Activated naive CD8-positive, alpha-beta T cell (primary cell): ENCODE results near the gene C20orf202.

Experiments used
- H3K27ac Mint-ChIP-seq: one replicate; pipeline ENCODE4 v1.8.0; 2021; ENCODE audit warnings: mixed read lengths
- H3K27me3 Mint-ChIP-seq: one replicate; pipeline ENCODE4 v1.8.0; 2021; ENCODE audit warnings: mixed read lengths
- H3K36me3 Mint-ChIP-seq: one replicate; pipeline ENCODE4 v1.8.0; 2021; ENCODE audit warnings: mixed read lengths
- H3K4me1 Mint-ChIP-seq: one replicate; pipeline ENCODE4 v1.8.0; 2021; ENCODE audit warnings: low read depth, mixed read lengths
- H3K4me3 Mint-ChIP-seq: one replicate; pipeline ENCODE4 v1.8.0; 2021; ENCODE audit warnings: mild to moderate bottlenecking, mixed read lengths
- H3K9me3 Mint-ChIP-seq: one replicate; pipeline ENCODE4 v1.8.0; 2021; ENCODE audit warnings: low read depth, mixed read lengths

C20orf202 gene

DNA sequence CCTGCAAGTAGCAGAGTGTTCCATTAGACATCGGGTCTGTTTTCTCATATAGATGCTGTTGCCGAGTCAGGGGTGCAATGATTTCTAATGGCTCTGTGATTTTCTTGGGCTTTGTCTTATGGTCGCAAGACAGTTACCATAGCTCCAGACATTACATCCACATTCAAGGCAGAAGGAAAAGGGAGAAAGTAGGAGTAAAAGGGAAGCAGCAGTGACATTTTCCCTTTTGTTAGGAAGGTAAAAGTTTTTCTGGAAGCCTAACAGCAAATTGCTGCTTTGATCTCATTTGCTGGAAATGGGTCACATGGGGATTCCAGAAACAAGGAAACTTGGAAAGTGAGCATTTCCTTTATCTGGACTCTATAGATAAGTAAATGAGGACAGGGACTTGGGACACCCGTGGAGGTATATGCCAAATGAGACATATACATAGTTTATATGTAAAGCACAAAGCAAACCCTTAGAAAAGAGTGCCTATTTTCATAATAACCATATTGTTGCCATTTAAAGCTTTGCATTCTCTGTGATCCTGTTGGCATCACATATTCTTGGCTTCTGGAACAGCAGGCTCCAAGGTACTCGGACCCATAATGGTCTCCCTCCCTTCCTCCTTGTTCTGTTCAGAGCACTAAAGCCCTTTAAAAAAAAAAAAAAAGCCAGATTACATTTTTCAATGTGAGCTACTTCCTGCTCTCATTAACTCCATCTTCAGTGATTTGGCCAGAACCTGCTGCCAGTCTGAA, at the start of gene C20orf202:
Gene C20orf202 (plus strand): TSS at position 693 of the 743 bp plus-strand sequence. CDS start 132 bp downstream, outside the sequence.
- H3K4me1 Mint-ChIP-seq, result peaks cover 8% of the 10 kb centered on the region
- no peak within 1 kb of the TSS for H3K27ac Mint-ChIP-seq
- no peaks in the 10 kb centered on the region for H3K9me3 Mint-ChIP-seq
- no peak within 1 kb of the TSS for H3K4me3 Mint-ChIP-seq
- no peaks in the 10 kb centered on the region for H3K27me3 Mint-ChIP-seq
- H3K36me3 Mint-ChIP-seq, result no peaks in the 10 kb centered on the region

DNA sequence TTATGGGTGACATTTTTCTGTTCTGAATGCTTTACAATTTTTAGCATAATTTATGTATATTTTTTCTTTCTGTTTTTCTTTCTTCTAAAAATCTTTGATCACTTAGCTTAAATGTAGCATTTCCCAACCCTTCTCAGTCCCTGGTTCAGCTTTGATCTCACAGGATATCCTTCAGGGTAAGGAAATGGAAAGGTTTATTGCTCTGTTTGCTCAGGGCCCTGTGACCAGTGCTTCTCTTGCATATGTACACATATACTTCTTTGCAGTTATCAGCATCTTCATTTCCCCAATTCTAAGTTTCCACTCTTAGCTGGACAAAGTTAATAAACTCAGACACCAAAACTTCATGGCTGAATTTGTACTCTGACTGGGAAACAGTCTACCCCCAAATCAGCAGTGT, 49.0 kb upstream of the C20orf202 start:
- peaks cover 42% of the 10 kb centered on the region for H3K36me3 Mint-ChIP-seq
- H3K27ac Mint-ChIP-seq, result no peak overlapping the region
- peaks cover 7% of the 10 kb centered on the region for H3K9me3 Mint-ChIP-seq
- H3K4me1 Mint-ChIP-seq, result peaks cover 14% of the 10 kb centered on the region
- no peaks in the 10 kb centered on the region for H3K27me3 Mint-ChIP-seq
- H3K4me3 Mint-ChIP-seq, result no peak overlapping the region

DNA sequence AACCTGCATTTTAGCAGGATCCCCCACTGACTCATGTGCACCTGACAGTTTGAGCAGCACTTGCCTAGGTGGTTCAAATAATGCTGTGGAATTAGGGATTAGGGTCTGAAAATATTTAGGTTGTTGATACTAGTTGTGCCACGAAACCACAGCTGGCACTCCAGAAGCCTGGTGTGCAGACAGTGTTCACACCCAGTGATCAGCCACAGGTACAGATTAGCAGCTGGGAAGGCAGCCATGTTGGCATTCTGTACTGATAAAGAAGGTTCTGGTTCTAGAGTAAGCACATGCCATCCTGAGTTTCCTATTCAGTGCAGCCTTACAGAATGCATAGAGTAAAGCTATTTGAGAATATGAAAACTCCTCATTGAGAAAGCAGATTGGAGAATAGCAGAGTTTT, 48.6 kb upstream of the C20orf202 start:
- H3K9me3 Mint-ChIP-seq, result peaks cover 7% of the 10 kb centered on the region
- peaks cover 14% of the 10 kb centered on the region for H3K4me1 Mint-ChIP-seq
- H3K4me3 Mint-ChIP-seq, result no peak overlapping the region
- peaks cover 42% of the 10 kb centered on the region for H3K36me3 Mint-ChIP-seq
- no peak overlapping the region for H3K27ac Mint-ChIP-seq
- H3K27me3 Mint-ChIP-seq, result no peaks in the 10 kb centered on the region

DNA sequence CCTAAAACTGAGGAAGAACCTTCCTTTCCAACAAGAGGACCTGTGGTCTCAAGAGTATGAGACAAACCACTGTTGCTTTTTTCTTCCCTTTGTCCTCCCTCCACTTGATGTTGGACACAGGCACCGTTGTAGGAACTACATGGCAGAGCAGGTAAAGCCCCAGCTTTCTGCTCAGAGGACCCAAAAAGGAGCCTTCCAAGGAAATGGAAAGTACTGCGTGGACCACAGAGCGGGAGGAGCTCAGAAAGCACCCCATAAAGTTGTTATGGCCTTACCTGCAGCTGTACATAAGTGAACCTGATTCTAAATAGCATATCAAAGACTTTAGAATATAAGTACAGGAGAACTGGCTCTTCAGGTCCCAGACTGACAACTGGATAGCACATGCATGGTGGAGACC, 47.9 kb upstream of the C20orf202 start:
- peaks cover 13% of the 10 kb centered on the region for H3K4me1 Mint-ChIP-seq
- H3K27ac Mint-ChIP-seq, result no peak overlapping the region
- H3K9me3 Mint-ChIP-seq, result peaks cover 7% of the 10 kb centered on the region

DNA sequence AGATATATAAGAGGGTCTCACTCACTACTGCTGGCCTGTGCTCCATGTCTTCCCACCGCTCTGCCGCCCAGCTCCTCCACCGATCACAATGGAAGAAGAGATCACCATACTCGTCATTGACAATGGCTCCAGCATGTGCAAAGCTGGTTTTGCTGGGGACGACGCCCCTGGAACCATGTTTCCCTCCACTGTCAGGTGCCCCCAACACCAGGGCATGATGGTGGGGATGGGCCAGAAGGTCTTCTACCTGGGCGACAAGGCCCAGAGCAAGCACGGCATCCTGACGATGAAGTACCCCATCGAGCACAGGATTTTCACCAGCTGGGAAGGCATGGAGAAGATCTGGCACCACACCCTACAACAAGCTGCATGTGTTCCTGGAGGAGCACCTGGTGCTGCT, 42.8 kb upstream of the C20orf202 start:
- Mint-ChIP-seq H3K27me3 (no peaks in the 10 kb centered on the region), H3K36me3 (peaks cover 27% of the 10 kb centered on the region), H3K4me3 (no peak overlapping the region), H3K9me3 (peaks cover 7% of the 10 kb centered on the region), H3K4me1 (no peaks in the 10 kb centered on the region), H3K27ac (no peak overlapping the region)

More for the DNA sequence above, 47.9 kb upstream of the C20orf202 start:
- H3K27me3 Mint-ChIP-seq, result no peaks in the 10 kb centered on the region
- peaks cover 45% of the 10 kb centered on the region for H3K36me3 Mint-ChIP-seq
- H3K4me3 Mint-ChIP-seq, result no peak overlapping the region

DNA sequence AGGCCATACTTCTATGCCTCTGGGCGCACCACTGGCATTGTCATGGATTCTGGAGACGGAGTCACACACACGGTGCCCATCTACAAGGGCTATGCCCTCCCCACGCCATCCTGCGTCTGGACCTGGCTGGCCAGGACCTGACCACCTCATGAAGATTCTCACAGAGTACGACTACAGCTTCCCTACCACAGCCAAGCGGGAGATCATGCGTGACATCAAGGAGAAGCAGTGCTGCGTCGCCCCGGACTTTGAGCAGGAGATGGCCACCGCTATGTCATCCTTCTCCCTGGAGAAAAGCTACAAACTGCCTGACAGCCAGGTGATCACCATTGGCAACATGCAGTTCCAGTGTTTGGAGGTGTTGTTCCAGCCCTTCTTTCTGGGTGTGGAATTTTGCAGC, 42.3 kb upstream of the C20orf202 start:
- Mint-ChIP-seq H3K36me3 (peaks cover 23% of the 10 kb centered on the region), H3K4me1 (no peaks in the 10 kb centered on the region), H3K27me3 (no peaks in the 10 kb centered on the region), H3K27ac (no peak overlapping the region), H3K4me3 (no peak overlapping the region), H3K9me3 (peaks cover 5% of the 10 kb centered on the region)

DNA sequence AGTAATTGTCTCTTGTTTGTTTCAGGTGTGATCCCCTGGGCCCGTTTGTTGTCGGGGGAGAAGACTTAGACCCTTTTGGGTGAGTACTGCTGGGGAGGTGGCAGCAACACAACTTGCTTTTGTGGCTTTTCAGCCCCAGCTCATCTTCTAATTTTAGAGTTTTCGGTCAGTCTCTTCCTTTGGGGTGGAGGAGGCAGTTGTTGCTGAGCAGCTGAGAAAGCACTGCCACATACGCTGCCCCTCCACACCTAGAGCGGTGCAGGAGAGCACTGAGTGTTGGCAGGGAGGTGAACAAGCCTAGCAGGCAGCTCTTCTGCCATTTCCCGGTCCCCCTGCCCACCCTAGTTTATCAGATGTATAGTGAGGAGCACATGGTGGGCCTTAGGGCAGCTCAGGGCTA, 40.1 kb upstream of the C20orf202 start:
- H3K27me3 Mint-ChIP-seq, result no peaks in the 10 kb centered on the region
- no peaks in the 10 kb centered on the region for H3K4me1 Mint-ChIP-seq
- no peak overlapping the region for H3K27ac Mint-ChIP-seq
- H3K4me3 Mint-ChIP-seq, result no peak overlapping the region
- H3K36me3 Mint-ChIP-seq, result peaks cover 19% of the 10 kb centered on the region
- H3K9me3 Mint-ChIP-seq, result no peaks in the 10 kb centered on the region

DNA sequence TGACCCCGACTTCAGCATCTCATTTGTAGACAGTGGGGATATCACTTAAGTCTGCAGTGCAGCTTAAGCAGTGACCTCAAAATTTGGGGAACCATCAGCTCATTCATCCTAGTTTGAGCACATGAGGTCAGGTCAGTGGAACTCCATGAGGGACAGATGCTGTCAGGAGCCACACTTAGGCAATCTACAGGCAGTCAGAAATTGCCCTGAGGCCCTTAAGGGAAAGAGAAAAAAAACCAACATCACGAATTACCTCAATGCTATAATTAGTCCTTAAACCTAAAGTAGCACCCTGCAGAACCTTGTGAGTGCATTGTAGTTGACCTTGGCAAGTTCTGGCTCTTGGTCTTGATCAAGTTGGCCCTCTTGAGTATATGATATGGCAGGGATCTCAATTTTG, 39.6 kb upstream of the C20orf202 start:
- no peaks in the 10 kb centered on the region for H3K9me3 Mint-ChIP-seq
- peaks cover 23% of the 10 kb centered on the region for H3K36me3 Mint-ChIP-seq
- no peak overlapping the region for H3K4me3 Mint-ChIP-seq
- H3K27ac Mint-ChIP-seq, result no peak overlapping the region
- no peaks in the 10 kb centered on the region for H3K27me3 Mint-ChIP-seq
- no peaks in the 10 kb centered on the region for H3K4me1 Mint-ChIP-seq

DNA sequence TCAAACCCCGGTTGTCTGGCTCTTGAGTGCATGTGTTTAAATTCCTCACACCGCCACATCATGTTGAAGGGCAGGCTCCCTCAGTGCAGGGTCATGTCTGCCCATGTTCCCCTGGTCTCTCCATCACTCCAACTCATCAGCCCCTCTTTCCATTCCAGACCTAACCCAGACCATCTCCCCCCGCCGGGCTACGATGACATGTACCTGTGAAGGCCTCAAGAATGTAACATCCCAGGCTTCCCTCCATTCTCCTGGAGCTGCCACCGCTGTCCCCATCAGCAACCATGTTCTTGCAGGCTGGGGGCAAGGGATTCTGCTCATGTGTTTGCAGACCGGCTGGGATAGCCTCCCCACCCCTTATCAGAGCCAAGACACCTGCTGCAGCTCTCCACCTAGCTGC, 38.4 kb upstream of the C20orf202 start:
- Mint-ChIP-seq H3K4me1 (no peaks in the 10 kb centered on the region), H3K27me3 (no peaks in the 10 kb centered on the region), H3K4me3 (no peak overlapping the region), H3K36me3 (peaks cover 26% of the 10 kb centered on the region), H3K27ac (no peak overlapping the region), H3K9me3 (no peaks in the 10 kb centered on the region)

DNA sequence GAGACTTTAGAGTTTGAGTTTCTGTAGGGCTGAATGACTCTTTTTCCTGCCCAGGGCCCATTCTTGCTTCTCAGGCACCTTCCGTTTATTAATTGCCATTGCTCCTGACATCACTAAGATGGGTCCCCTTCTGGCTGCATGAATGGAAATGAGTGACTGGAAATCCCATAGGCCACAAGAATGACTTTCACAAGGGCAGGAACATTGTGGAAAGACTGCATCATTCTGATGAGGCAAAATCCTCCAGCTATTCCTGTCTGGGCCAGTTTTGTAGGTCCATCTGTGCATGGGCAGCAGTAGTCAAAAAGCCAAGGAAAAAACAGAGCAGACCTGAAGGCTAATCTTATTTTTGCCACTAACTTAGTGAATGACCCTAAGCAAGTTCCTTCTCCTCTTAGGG, 37.7 kb upstream of the C20orf202 start:
- no peak overlapping the region for H3K27ac Mint-ChIP-seq
- H3K36me3 Mint-ChIP-seq, result peaks cover 29% of the 10 kb centered on the region

DNA sequence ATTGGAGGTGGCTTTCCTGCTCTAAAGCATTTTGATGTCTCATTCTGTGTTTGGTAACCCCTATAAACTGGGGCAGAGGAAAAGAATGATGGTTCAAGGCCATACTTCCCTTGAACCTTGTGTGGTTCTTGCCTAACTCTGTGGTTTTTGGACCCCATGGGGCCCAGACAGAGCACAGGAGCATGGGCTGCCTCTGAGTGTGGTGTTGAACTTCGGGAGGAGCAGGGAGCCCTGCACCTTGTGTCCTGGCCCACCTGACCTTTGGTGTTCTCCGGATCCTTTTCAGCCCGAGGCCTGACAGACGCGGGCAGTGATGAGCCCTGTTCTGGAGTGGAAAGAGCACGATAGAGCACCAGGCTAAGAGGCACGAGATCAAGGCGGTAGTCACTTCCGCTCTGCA, 37.3 kb upstream of the C20orf202 start:
- Mint-ChIP-seq H3K4me1 (no peaks in the 10 kb centered on the region), H3K9me3 (no peaks in the 10 kb centered on the region), H3K4me3 (no peak overlapping the region), H3K36me3 (peaks cover 31% of the 10 kb centered on the region), H3K27ac (no peak overlapping the region), H3K27me3 (no peaks in the 10 kb centered on the region)

More for the DNA sequence above, 37.7 kb upstream of the C20orf202 start:
- H3K9me3 Mint-ChIP-seq, result no peaks in the 10 kb centered on the region
- H3K4me1 Mint-ChIP-seq, result no peaks in the 10 kb centered on the region
- H3K27me3 Mint-ChIP-seq, result no peaks in the 10 kb centered on the region
- H3K4me3 Mint-ChIP-seq, result no peak overlapping the region

DNA sequence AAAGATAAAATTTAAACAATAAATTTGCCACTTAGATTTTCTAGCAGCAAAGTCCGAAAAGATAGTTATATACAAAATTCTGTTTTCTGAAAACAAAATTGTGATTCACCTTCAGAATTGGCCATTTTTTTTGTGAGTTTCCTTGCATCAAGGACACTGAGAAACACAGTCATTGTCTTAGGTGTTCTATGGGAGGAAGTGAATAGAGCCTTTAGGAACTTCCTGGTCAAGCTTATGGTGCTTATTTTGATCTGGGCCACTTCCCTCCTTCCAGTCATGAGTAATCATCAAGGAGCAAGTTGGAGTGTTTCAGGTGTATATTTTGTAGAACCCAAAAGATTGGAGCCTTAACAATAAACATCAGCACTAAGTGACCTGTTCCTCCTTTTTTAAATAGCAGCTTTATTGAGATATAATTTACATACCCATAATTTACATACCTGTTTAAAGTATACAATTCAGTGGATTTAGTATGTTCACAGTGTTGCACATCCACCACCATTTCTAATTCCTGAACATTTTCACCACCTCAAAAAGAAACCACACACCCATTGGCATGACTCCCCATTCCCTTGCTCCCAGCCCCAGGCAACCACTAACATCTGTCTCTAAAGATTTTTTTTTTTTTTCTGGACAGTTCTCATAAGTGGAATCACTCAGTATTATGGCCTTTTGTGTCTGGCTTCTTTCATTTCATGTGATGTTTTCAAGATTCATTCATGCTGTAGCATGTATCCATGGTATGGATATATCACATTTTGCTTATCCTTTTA, 36.1 kb upstream of the C20orf202 start:
- H3K9me3 Mint-ChIP-seq, result no peaks in the 10 kb centered on the region
- H3K36me3 Mint-ChIP-seq, result peaks cover 32% of the 10 kb centered on the region

DNA sequence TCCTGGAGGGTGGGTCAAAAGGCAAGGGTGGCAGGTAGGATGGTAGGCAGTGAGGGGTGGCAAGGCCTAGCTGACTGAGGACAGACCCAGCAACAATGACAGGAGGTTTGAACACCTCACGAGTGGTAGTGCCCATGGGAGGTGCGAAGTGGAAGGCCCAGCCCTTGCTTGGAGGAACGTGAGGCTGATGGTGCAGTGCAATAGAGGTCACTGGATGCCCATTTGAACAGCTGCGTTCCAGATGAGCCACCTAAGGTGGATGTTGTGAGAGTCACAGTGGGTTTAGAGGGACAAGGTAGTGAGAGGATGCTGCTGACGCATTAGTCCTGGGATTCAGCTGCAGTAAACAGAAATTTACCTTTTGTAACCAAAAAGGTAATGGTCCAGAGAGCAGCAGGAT, 34.0 kb upstream of the C20orf202 start:
- no peak overlapping the region for H3K27ac Mint-ChIP-seq
- no peaks in the 10 kb centered on the region for H3K27me3 Mint-ChIP-seq
- H3K4me1 Mint-ChIP-seq, result no peaks in the 10 kb centered on the region

More for the DNA sequence above, 36.1 kb upstream of the C20orf202 start:
- Mint-ChIP-seq H3K4me3 (no peak overlapping the region), H3K4me1 (no peaks in the 10 kb centered on the region), H3K27me3 (no peaks in the 10 kb centered on the region), H3K27ac (no peak overlapping the region)

DNA sequence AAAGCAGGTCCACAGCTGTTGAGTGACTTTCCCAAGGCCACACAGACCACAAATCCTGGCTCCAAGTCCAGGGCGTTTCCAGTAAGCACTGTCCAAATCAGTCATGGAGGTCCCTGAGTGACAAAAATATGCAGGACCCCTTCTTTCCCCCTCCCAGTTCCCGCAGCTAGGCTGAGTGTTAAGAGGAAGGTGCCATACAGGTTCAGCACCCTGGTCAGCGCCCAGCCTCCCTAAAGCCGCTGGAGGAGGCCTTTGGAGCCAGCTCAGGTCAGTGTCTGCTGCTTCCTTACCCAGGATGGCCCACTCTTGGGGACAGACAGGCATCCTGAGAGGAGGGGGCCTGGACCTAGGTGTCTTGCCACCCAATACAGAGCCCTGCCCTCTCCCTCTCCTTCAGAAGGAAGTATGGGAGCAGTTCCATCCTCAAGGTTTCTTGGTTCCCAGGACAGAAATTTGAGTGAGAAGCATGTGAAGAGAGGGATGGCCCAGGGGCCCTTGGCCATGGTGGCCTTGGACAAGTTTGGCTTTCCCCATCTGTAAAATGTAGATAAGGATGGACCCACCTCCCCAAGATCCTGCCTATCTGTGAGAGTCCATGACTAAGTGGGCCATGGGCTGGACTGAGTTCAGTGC, 31.7 kb upstream of the C20orf202 start:
- Mint-ChIP-seq H3K9me3 (no peaks in the 10 kb centered on the region), H3K27me3 (no peaks in the 10 kb centered on the region), H3K4me3 (no peak overlapping the region), H3K27ac (no peak overlapping the region), H3K36me3 (peaks cover 35% of the 10 kb centered on the region), H3K4me1 (no peaks in the 10 kb centered on the region)

More for the DNA sequence above, 34.0 kb upstream of the C20orf202 start:
- H3K9me3 Mint-ChIP-seq, result no peaks in the 10 kb centered on the region
- H3K36me3 Mint-ChIP-seq, result peaks cover 37% of the 10 kb centered on the region
- H3K4me3 Mint-ChIP-seq, result no peak overlapping the region

DNA sequence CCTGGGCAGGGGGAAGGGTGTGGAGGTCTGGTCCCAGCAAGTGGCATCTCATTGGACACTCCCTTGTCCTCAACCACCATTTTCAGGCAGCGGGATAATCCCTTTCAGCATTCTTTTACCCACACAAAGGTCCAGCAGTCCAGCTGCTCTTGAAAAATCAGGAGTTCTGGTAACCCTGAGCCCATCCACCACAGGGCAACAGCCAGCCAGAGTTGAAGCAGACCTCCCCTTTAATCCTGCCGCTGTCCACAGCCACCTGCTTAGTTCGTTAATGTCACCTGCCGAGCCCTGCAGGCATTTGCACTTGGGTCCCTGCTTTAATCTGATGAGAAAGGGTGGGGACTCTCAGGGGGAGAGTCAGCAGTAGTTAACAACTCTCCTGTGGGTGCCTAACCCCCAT, 29.6 kb upstream of the C20orf202 start:
- Mint-ChIP-seq H3K4me1 (no peaks in the 10 kb centered on the region), H3K27me3 (no peaks in the 10 kb centered on the region), H3K4me3 (no peak overlapping the region), H3K27ac (no peak overlapping the region), H3K36me3 (peaks cover 28% of the 10 kb centered on the region), H3K9me3 (no peaks in the 10 kb centered on the region)
